GM12891 (cell line): ENCODE results near the gene EXPH5.

Experiments
- POLR2A ChIP-seq: IDR thresholded peaks from 2 replicates; pipeline ENCODE4 v1.6.1; 2011; ENCODE audit warnings: low read depth, low read length, control low read depth
- POLR2AphosphoS5 ChIP-seq: IDR thresholded peaks from 2 replicates; pipeline ENCODE4 v1.6.1; 2011; ENCODE audit warnings: low read depth, low read length, control low read depth
- TAF1 ChIP-seq: IDR thresholded peaks from 2 replicates; pipeline ENCODE4 v1.6.1; 2011; ENCODE audit warnings: low read depth, low read length, control low read depth

DNA sequence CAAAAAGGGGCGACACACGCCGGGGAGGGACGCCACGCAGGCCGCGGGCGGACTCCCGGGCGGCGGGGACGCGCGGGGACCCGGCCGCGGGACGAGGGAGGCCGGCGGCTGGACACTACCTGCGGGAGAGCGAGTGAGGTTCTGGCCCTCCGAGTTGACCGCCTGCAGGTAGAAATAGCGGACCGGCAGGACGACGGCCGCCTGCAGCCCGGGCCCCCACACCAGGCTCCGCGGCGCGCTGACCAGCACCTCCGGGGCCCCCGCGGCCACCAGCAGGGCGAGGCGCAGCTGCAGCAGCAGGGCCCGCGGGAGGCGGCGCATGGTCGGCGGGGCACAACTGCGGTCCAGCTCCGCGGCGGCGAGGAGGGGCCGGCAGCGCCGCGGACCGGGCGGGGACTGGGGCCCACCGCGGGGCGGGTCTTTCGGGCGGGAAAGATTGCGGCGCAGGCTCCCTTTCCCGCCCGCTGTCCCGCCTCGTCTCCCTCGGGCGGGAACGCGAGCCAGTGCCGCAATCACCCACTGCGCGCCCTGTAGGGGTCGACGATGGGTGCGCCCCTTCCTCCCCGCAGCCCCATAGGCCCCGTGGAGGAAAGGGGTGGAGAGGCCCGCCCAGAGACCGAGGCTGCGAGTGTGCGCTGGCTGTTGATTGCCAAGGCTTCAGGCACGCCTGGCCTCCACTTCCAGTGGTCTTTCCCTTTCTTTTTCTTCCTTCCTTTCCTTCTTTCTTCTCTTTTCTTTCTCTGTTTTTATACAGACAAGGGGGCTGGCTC lies 95.3 kb downstream of the EXPH5 start, which contains the start of gene POGLUT3:
- TF ChIP-seq POLR2AphosphoS5 (no peak), POLR2A (0 out of 2 replicates have a peak, but pooled peaks have one; percentile 24), TAF1 (peak; percentile 19; the same call in 1 of the 2 replicates)
